HK-2 (cell line): ENCODE results near the gene PRPSAP2.
"Not testable (repeated sequence)": the region's sequence is repeated elsewhere in the genome, so short reads cannot be mapped to it uniquely, and the experiment has no call there.

Source experiments
- DNase-seq: peaks from one replicate; pipeline ENCODE4 v3.0.0-alpha.2; 2018; ENCODE audit not compliant: unreplicated experiment

Gene PRPSAP2

DNA sequence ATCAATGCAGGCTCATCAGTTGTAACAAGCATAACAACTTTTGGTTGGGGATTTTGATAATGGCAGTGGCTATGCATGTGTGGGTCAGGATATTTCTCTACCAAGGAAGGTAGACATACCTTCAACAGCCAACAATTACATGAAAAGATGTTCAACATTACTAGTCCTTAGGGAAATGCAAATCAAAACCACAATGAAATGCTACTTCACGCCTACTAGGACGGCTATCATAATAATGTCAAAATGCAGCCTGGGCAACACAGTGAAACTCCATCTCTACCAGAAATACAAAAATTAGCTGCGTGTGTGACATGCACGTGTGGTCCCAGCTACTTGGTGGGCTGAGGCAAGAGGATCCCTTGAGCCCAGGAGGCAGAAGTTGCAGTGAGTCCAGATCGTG is 86.7 kb downstream of the PRPSAP2 start:
- no peak for DNase-seq

DNA sequence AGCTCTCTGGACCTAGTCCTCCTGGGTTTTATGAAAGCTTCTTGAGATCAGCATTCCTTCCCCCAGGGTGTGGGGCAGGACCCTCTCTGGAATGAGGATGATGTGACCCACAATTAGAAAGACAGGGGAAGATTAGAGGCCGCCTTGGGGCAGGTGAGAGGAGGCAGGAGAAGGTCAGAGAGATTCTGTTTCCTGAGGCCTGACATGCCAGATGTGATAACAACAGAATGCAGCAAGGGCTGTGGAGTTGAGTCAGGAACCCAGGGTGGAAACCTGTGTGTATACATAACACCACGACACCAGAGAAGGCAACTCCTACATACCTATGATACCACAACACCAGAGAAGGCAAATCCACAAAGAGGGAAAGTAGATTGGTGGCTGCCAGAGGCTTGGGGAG is 88.6 kb downstream of the PRPSAP2 start:
- DNase-seq = no peak

DNA sequence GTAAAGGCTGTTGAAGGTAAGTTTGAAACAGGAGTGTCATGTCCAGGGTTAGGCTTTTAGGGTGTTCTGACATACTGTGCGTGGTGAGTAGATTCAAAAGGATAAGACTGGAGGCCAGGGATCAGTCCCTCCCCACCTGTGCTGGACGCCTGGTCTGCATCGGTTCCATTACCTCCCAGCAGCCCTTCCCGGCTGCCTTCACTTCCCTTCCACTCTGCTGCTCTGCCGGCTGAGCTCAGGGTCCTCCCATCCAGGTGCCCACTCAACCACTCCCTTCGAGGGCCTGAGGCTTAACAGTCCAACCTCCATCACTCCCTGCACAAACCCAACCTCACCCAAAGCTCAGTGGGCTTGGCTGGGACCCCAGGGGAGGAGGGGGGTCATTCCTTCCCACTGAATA is 89.9 kb downstream of the PRPSAP2 start:
- DNase-seq = no peak

DNA sequence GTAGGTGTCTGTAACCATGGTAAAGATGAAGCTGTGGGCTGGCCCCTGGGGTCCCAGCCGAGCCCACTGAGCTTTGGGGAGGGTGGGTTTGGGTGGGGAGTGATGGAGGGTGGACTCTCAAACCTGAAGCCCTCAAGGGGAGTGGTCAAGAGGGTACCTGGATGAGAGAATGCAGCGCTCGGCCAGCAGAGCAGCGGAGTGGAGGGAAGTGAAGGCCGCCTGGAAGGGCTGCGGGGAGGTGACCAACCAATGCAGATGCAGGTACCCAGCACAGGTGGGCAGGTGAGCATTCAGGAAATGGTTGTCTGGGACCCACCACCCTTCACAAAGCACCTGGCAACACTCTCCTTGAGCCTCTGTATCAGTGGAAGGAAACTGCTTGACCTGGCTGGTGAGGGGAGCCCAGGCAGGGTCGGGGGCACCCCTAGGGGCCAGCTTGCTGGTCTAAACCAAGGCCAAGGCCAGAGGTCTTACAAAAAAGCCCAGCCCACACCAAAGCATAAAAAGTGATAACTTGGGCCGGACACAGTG is 90.6 kb downstream of the PRPSAP2 start:
- no peak for DNase-seq

DNA sequence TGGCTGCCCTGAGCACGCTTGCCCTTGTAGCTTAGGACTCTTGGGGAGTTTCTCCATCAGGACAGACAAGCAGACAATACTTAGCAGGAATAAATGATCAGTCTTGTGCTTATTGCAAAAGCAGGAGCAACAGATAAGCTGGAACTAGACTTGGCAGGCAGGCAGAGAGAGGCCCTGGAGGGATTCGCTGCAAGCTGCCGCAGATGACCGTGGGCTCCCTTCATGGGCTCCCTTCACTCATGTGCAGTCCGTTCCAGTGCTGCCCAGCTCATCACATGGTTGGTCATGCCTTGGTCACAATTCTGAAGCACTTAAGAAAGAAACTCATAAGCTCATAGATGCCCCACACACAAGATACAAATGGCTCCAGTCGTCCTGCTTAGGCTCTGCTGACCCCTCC is 91.6 kb downstream of the PRPSAP2 start:
- DNase-seq = no peak

DNA sequence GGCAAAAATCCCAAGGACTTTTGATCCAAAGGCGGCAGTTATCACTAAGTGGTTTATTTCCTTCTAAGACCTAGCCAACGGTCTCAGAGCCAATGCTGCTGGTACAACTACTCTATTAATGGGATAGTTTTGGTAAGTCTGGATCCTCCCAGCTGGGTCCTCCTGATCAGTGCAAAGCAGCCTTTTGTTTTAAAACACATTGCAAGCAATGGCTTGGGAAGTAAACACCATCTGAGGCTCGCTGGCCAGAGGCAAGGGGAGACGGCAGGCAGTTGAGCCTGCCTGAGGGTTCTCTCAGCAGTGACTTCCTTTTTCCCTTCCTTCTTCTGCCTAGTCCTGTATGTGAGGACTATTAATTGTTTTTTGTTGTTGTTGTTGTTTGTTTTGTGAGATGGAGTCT is 92.4 kb downstream of the PRPSAP2 start:
- DNase-seq = no peak

DNA sequence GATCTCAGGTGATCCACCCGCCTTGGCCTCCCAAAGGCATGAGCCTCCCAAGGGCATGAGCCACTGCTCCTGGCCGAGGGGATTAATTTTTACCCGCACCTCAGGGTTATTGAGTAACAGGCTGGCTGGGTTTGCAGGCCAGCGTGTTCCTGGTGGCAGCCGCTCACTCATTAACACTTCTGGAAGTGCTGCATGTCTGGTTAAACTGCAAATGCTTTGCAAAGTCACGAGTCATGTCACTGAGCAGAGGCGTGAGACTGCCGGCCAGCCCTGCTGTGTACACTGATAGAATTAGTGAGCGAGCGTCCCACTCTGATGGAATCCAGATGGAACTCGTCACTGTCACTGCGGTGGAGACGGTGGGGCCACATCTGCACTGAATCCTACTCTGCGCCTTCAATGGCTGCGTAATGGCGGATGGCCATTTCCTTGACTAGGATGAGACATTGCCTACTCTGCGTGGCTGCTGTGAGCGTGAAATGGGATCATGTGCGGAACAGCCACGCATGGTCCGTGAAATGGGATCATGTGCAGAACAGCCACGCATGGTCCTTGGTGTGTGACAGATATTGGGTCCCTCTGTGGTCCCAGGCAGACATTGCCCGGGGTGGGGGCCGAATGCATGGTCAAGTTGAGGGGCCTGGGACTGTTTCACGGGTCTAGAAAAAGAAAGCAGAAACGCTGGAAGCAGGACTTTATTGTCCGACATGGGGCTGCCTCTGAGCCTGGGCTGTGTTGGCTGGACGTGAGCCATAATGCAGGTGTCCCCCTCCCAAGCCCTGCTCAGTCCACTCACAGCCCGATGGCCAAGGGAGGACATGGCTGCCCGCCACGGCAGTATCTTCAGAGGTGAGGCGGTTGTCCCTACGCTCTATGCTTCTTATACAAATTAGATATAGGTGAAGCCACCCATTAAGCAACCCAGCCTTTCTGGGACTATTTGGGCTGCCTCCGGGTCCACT is 93.3 kb downstream of the PRPSAP2 start:
- peak; percentile 89 for DNase-seq

DNA sequence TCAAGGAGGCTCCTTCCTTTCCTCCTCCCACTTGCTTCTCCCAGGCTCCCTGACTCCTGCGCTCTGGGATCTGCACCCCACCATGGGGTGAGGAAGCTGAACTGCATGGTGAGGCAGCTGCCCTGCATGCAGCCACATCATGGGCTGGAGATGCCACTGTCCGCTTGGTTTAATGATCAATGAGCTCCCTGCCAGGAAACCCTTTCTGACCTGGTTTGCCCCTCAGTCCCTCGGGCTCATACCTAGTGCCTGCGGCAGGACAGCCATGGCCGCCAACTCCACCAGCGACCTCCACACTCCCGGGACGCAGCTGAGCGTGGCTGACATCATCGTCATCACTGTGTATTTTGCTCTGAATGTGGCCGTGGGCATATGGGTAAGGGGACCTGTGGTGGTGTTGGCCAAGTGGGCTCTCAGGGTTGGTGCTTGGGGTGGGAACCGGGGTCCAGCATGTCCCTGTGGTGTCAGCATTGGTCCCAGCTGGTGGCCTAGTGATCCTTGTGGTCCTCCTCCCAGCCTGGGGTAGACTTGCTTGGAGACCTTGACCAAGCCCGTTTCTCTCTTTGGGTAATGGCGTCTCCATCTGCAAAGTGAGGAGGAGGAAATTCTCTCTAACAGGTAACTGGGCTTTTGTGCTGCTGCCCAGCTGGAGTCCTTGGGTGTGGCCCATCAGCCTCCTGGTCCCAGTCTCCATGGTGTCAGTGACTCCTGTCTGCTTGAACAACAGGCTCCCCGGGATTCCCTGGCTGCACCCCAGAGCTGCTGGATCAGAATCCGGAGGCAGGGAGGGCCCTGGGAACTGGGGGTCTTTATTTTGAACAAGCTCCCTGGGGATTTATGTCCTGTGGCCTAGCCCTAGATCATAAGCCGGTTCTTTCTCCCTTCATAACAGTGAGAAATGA is 94.3 kb downstream of the PRPSAP2 start, which contains the start of gene SLC5A10:
SLC5A10 (plus strand) TSS at position 225 of the 902 bp plus-strand sequence; CDS start at position 266, 41 bp downstream.
- DNase-seq = peak; percentile 34

DNA sequence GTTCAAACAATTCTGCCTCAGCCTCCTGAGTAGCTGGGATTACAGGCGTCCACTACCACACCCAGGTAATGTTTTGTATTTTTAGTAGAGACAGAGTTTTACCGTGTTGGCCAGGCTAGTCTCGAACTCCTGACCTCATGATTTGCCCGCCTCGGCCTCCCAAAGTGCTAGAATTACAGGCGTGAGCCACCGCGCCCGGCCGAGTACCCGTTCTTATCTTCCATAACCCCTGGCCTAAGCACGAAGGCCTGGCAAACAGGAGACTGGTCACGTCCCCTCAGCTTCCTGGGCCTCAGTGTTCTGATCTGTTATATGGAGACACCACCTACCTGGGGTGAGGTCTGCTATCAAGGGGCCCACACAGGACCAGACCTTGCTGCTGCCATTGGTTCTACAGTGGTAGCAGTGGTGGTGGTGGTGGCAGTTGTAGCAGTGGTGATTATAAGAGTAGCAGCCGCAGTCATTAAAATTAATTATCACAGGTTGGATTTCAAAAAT is 95.3 kb downstream of the PRPSAP2 start:
- DNase-seq = no peak

DNA sequence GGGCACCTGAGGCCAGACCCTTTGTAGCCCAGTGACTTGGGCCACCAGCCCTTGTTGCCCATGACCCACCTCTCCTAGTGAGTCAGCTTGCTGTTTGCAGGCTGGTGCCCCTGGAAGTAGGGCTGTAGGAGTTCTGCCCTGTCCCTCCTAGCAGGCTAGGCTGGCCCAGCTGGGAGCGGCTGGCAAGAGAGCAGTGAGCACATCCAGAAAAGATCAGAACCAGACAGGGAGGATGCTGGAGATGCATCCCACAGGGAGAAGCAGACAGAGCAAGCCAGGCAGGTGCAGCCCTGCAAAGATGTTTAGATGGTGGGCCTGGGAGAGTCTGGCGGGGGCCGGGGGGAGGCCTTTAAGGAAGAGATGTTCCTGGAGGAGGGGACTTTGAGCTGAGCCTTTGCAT is 96.4 kb downstream of the PRPSAP2 start:
- no peak for DNase-seq

DNA sequence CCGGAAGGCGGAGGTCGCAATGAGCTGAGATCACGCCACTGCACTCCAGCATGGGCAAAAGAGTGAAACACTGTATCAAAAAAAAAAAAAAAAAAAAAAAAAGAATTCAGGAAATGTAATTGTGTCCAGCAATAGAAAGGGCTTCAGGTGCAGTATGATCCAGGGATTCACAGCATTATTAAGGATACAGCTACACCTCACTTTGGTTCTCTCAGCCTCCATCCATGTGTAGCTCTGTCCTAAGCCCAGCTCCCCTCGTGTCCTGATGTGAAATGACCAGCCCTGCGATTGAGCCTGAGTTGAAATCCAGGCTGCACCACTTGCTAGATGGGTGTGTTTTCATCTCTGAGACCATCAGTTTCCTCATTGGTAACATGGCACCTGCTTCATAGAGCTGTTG is 97.1 kb downstream of the PRPSAP2 start:
- DNase-seq = no peak

DNA sequence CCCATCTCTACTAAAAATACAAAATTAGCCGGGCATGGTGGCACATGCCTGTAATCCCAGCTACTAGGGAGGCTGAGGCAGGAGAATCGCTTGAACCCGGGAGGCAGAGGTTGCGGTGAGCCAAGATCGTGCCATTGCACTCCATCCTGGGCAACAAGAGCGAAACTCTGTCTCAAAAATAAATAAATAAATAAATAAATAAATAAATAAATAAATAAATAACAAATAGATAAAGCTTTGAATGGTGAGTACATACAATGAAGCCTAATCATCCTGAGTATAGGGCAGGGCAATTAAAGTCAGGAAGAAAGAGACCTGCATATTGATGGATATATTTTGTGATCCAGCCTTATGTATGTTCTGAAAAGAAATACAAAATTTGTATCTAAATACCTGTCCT is 98.1 kb downstream of the PRPSAP2 start:
- DNase-seq = not testable (repeated sequence)

DNA sequence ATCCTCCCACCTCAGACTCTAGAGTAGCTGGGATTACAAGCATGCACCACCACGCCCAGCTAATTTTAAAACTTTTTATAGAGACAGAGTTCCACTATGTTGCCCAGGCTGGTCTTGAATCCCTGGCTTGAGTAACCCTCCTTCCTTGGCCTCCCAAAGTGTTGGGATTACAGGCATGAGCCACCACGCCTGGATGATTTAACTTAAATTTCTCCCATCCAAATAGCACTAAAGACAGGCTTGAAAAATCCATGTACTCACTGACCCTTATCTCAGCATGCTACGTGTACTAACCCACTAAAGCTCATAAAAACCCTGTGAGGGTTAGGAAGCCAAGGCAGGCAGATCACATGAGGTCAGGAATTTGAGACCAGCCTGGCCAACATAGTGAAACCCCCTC is 98.7 kb downstream of the PRPSAP2 start:
- DNase-seq = no peak

DNA sequence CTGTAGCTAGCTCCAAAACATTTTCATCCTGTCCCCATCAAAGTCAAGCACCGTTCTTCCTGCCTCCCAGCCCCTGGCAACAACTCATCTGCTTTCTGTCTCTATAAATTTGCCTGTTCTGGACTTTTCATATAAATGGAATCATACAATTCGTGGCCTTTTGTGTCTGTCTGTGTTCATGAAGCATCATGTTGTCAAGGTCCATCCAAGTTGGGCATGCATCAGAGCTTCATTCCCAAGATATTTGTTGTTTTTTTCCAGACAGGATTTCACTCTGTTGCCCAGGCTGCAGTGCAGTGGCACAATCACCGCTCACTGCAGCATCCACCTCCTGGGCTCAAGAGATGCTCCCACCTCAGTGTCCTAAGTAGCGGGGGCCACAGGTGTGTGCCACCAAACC is 99.9 kb downstream of the PRPSAP2 start:
- DNase-seq = no peak

DNA sequence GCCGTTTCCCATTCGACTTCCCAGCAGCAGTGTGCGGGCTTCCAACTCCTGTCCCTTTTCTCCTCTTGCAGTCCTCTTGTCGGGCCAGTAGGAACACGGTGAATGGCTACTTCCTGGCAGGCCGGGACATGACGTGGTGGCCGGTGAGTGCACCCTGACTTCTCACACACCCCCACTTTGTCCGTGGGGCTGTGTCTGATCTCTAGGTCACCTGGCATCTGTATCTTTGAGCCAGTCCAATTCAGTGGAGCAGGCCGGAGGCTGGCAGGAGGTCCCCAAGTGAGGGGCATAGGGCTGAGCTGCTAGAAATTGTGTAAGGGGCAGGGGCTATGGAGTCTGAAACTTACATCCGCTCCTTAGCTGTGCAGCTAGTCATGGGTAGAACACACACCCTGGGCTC is 100.7 kb downstream of the PRPSAP2 start:
- no peak for DNase-seq

DNA sequence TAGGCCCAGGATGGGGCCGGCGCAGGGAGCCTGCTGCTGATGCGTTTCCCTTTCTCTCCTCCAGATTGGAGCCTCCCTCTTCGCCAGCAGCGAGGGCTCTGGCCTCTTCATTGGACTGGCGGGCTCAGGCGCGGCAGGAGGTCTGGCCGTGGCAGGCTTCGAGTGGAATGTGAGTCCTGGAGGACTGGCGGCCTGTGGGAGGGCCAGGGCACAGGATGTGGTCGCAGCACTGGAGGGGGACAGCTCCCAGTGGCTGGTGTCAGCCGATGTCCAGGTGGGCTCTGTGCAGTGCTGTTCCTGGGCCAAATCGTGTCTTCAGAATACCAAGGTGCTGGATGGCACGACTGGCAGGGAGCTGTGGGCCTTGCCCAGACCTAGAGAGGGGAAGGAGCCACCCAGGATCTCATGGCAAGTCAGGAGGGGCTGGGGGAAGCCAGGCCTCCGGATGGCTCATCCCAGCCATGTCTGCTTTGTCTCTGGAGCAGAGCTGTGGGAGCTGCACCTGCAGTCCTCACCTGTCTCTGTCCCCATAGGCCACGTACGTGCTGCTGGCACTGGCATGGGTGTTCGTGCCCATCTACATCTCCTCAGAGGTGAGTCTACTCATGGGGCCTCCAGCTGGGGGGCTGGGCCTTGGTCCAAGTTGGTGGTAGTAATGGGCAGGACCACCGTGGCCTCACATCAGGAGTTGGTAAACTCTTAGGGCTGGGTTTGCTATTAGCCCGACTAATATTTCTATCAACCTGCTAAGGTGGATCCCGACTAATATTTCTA is 101.3 kb downstream of the PRPSAP2 start:
- DNase-seq = no peak

DNA sequence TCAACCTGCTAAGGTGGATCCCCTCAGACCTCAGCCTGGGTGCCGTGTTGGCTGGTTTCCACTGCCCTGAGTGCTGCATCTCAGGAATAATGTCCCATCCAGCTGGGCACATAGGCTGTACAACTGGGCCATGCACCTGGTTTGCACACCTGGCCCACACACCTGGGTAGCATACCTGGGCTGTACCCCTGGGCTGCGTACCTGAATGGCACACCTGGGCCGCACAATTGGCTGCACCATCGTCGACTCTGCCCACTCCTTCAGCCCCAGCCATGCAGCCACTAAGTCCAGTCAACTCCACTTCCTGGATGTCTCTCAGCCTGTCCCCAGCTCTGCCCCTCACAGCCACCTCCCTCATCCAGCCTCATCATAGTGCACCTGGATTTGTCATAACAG is 101.9 kb downstream of the PRPSAP2 start:
- DNase-seq = no peak

DNA sequence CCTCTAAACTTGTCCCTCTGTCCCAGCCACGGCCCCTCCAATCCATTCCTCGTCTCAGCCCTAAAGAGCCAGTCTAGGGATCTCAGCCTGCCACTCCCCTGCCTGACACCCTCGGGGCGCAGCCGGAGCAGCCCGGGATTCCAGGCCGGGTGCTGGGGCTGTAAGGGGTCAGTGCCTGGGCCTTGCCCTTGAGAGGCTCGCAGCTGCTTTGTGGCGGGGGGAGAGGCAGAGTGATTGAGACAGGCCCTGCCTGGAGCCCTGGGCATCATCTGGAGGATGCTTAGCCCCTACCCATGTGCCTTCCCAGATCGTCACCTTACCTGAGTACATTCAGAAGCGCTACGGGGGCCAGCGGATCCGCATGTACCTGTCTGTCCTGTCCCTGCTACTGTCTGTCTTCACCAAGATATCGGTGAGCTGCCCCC is 102.3 kb downstream of the PRPSAP2 start:
- DNase-seq = no peak

DNA sequence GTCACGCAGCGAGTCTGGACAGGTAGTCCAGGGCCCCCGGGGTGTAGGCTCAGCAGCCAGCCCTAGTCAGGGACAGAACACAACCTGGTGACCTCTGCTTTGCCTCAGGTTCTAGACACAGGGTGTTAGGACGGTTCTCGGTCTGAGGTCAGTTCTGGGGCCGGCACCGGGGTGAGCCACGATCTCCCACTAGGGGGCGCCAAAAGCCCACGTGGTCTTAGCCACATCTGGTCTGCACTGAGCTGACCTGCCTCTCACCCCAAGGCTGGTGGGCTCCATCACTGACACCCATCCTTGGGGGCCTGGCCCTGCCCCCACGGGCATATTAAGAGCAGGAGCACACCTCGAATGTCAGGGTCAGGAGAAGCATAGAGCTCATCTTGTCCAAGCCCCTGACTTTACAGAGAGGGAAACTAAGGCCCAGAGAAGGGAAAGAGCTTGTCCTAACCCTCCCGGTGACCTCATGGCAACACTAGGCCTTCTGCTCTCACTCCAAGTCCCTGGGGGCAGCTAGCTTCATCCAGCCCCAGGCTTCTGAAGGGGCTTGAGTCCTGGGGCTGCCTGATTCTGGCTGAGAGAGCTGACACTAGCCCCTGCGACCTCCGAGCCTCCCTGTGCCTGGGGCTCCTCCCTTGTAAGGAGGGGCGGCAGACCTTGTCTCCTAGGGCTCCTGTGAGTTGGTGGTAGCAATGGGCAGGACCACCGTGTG is 103.0 kb downstream of the PRPSAP2 start:
- DNase-seq = peak; percentile 89

DNA sequence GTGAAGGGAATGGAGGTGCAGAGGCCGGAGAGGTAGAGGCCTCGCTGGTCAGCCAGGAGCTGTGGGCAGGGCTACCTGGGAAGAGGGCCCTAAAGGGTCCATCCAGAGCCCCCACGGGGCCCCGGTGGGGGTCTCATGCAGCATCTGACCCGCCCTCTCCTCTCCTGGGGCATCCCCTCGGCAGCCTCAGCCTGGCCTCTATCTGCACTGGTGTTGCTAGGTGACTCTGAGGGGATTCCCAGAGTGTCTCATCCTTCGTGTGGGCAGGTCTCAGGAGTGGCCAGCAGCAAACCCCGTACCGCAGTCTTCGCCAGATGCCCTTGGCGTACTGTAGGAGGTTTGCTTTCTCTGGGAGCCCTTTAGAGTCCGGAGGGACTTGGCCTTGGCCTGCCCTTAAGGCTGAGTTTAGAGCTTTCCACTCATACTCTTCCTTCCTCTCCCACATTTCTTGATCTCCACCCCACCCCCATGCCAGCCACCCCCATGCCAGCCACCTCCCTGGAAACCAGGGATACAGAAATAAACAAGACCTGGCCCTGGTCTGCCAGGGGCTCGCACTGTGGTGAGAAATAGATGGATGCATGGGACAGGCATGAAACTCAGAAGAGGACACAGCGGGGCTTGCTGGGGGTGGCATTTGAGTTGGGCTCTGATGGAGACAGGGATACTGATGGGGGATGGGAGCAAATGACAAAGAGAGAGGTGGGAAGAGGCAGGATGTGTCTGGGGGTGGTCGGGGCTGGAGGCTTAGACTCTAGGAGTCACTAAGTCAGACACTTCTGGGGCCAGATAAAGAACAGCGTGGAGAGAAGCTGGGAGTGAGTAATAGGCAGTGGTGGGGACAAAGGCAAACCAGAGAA is 103.9 kb downstream of the PRPSAP2 start:
- peak; percentile 62 for DNase-seq
